Measurements from ENCODE around the gene MIS18A.
"Not testable (repeated sequence)": the region's sequence is repeated elsewhere in the genome, so short reads cannot be mapped to it uniquely, and the experiment has no call there.

MIS18A gene

GRCh38 chr21:32279377-32279680 is 480 bp upstream of the MIS18A start:
- Histone ChIP-seq H3K36me3 (ENCODE audit: control insufficient read depth, insufficient read depth, low read length) (peaks cover 6% of the 10 kb centered on the region; the same call in 1 of the 2 replicates), H3K9ac (ENCODE audit: low read length) (peak overlapping the region; percentile 30), H3K9me3 (ENCODE audit: control insufficient read depth, insufficient read depth, low read depth, low read length) (no peaks in the 10 kb centered on the region), H3K4me3 (ENCODE audit: low read depth, low read length) (peak overlapping the region; percentile 98), H3K4me1 (ENCODE audit: control insufficient read depth, insufficient read depth, low read length) (peaks cover 13% of the 10 kb centered on the region), H3K27me3 (ENCODE audit: control insufficient read depth, insufficient read depth, low read length) (no peaks in the 10 kb centered on the region), H3K27ac (ENCODE audit: low read depth, low read length) (no peak overlapping the region)

GRCh38 chr21:32278103-32278502 is 746 bp downstream of the MIS18A start:
- peaks cover 13% of the 10 kb centered on the region for H3K4me1 ChIP-seq (ENCODE audit: control insufficient read depth, insufficient read depth, low read length)
- no peaks in the 10 kb centered on the region for H3K27me3 ChIP-seq (ENCODE audit: control insufficient read depth, insufficient read depth, low read length)
- H3K4me3 ChIP-seq (ENCODE audit: low read depth, low read length): peak overlapping the region; percentile 98
- H3K27ac ChIP-seq (ENCODE audit: low read depth, low read length): no peak overlapping the region
- H3K9me3 ChIP-seq (ENCODE audit: control insufficient read depth, insufficient read depth, low read depth, low read length): no peaks in the 10 kb centered on the region
- H3K9ac ChIP-seq (ENCODE audit: low read length): peak overlapping the region; percentile 73
- H3K36me3 ChIP-seq (ENCODE audit: control insufficient read depth, insufficient read depth, low read length): peaks cover 14% of the 10 kb centered on the region

GRCh38 chr21:32276671-32277070 is 2.2 kb downstream of the MIS18A start:
- no peak overlapping the region for H3K27ac ChIP-seq (ENCODE audit: low read depth, low read length)
- no peak overlapping the region for H3K9ac ChIP-seq (ENCODE audit: low read length)
- no peak overlapping the region for H3K4me3 ChIP-seq (ENCODE audit: low read depth, low read length)
- H3K27me3 ChIP-seq (ENCODE audit: control insufficient read depth, insufficient read depth, low read length): no peaks in the 10 kb centered on the region
- H3K36me3 ChIP-seq (ENCODE audit: control insufficient read depth, insufficient read depth, low read length): peaks cover 26% of the 10 kb centered on the region
- no peaks in the 10 kb centered on the region for H3K9me3 ChIP-seq (ENCODE audit: control insufficient read depth, insufficient read depth, low read depth, low read length)
- H3K4me1 ChIP-seq (ENCODE audit: control insufficient read depth, insufficient read depth, low read length): peaks cover 13% of the 10 kb centered on the region

GRCh38 chr21:32270748-32271147 is 8.1 kb downstream of the MIS18A start:
- no peak overlapping the region for H3K4me3 ChIP-seq (ENCODE audit: low read depth, low read length)
- no peaks in the 10 kb centered on the region for H3K4me1 ChIP-seq (ENCODE audit: control insufficient read depth, insufficient read depth, low read length)
- no peaks in the 10 kb centered on the region for H3K27me3 ChIP-seq (ENCODE audit: control insufficient read depth, insufficient read depth, low read length)
- H3K9me3 ChIP-seq (ENCODE audit: control insufficient read depth, insufficient read depth, low read depth, low read length): no peaks in the 10 kb centered on the region
- H3K9ac ChIP-seq (ENCODE audit: low read length): no peak overlapping the region
- H3K36me3 ChIP-seq (ENCODE audit: control insufficient read depth, insufficient read depth, low read length): peaks cover 72% of the 10 kb centered on the region
- no peak overlapping the region for H3K27ac ChIP-seq (ENCODE audit: low read depth, low read length)

- H3K9me3 ChIP-seq (ENCODE audit: control insufficient read depth, insufficient read depth, low read depth, low read length); H3K9ac ChIP-seq (ENCODE audit: low read length); H3K27me3 ChIP-seq (ENCODE audit: control insufficient read depth, insufficient read depth, low read length); H3K4me1 ChIP-seq (ENCODE audit: control insufficient read depth, insufficient read depth, low read length); H3K27ac ChIP-seq (ENCODE audit: low read depth, low read length); H3K4me3 ChIP-seq (ENCODE audit: low read depth, low read length): not testable (repeated sequence)
- peaks cover 32% of the 10 kb centered on the region for H3K36me3 ChIP-seq (ENCODE audit: control insufficient read depth, insufficient read depth, low read length)
Measured at GRCh38 chr21:32265321-32265720, 13.5 kb downstream of the MIS18A start.

GRCh38 chr21:32261929-32262328 is 16.9 kb downstream of the MIS18A start:
- Histone ChIP-seq H3K9ac (ENCODE audit: low read length) (no peak overlapping the region), H3K9me3 (ENCODE audit: control insufficient read depth, insufficient read depth, low read depth, low read length) (no peaks in the 10 kb centered on the region), H3K27me3 (ENCODE audit: control insufficient read depth, insufficient read depth, low read length) (no peaks in the 10 kb centered on the region), H3K36me3 (ENCODE audit: control insufficient read depth, insufficient read depth, low read length) (peaks cover 4% of the 10 kb centered on the region), H3K4me1 (ENCODE audit: control insufficient read depth, insufficient read depth, low read length) (peaks cover 4% of the 10 kb centered on the region; the same call in 1 of the 2 replicates), H3K27ac (ENCODE audit: low read depth, low read length) (no peak overlapping the region), H3K4me3 (ENCODE audit: low read depth, low read length) (no peak overlapping the region)

- no peaks in the 10 kb centered on the region for H3K27me3 ChIP-seq (ENCODE audit: control insufficient read depth, insufficient read depth, low read length)
- H3K9me3 ChIP-seq (ENCODE audit: control insufficient read depth, insufficient read depth, low read depth, low read length): no peaks in the 10 kb centered on the region
- H3K4me1 ChIP-seq (ENCODE audit: control insufficient read depth, insufficient read depth, low read length): peaks cover 4% of the 10 kb centered on the region; the same call in 1 of the 2 replicates
- H3K4me3 ChIP-seq (ENCODE audit: low read depth, low read length): no peak overlapping the region
- H3K27ac ChIP-seq (ENCODE audit: low read depth, low read length): no peak overlapping the region
- no peak overlapping the region for H3K9ac ChIP-seq (ENCODE audit: low read length)
- H3K36me3 ChIP-seq (ENCODE audit: control insufficient read depth, insufficient read depth, low read length): no peaks in the 10 kb centered on the region
Measured at GRCh38 chr21:32260130-32260529, 18.7 kb downstream of the MIS18A start.

GRCh38 chr21:32258786-32259048 is 20.1 kb downstream of the MIS18A start:
- H3K9me3 ChIP-seq (ENCODE audit: control insufficient read depth, insufficient read depth, low read depth, low read length); H3K4me1 ChIP-seq (ENCODE audit: control insufficient read depth, insufficient read depth, low read length); H3K4me3 ChIP-seq (ENCODE audit: low read depth, low read length); H3K36me3 ChIP-seq (ENCODE audit: control insufficient read depth, insufficient read depth, low read length); H3K27ac ChIP-seq (ENCODE audit: low read depth, low read length); H3K9ac ChIP-seq (ENCODE audit: low read length); H3K27me3 ChIP-seq (ENCODE audit: control insufficient read depth, insufficient read depth, low read length): not testable (repeated sequence)

- no peak overlapping the region for H3K9ac ChIP-seq (ENCODE audit: low read length)
- H3K27me3 ChIP-seq (ENCODE audit: control insufficient read depth, insufficient read depth, low read length): no peaks in the 10 kb centered on the region
- no peaks in the 10 kb centered on the region for H3K9me3 ChIP-seq (ENCODE audit: control insufficient read depth, insufficient read depth, low read depth, low read length)
- H3K36me3 ChIP-seq (ENCODE audit: control insufficient read depth, insufficient read depth, low read length): no peaks in the 10 kb centered on the region
- no peak overlapping the region for H3K27ac ChIP-seq (ENCODE audit: low read depth, low read length)
- H3K4me1 ChIP-seq (ENCODE audit: control insufficient read depth, insufficient read depth, low read length): peaks cover 4% of the 10 kb centered on the region; the same call in 1 of the 2 replicates
- no peak overlapping the region for H3K4me3 ChIP-seq (ENCODE audit: low read depth, low read length)
Measured at GRCh38 chr21:32257962-32258785, 20.7 kb downstream of the MIS18A start.

- Histone ChIP-seq H3K36me3 (ENCODE audit: control insufficient read depth, insufficient read depth, low read length) (no peaks in the 10 kb centered on the region), H3K9me3 (ENCODE audit: control insufficient read depth, insufficient read depth, low read depth, low read length) (no peaks in the 10 kb centered on the region), H3K4me1 (ENCODE audit: control insufficient read depth, insufficient read depth, low read length) (peaks cover 4% of the 10 kb centered on the region; the same call in 1 of the 2 replicates), H3K27ac (ENCODE audit: low read depth, low read length) (no peak overlapping the region), H3K9ac (ENCODE audit: low read length) (no peak overlapping the region), H3K27me3 (ENCODE audit: control insufficient read depth, insufficient read depth, low read length) (no peaks in the 10 kb centered on the region), H3K4me3 (ENCODE audit: low read depth, low read length) (no peak overlapping the region)
Measured at GRCh38 chr21:32256873-32257620, 21.8 kb downstream of the MIS18A start.

GRCh38 chr21:32256251-32256650 is 22.6 kb downstream of the MIS18A start:
- no peaks in the 10 kb centered on the region for H3K9me3 ChIP-seq (ENCODE audit: control insufficient read depth, insufficient read depth, low read depth, low read length)
- no peaks in the 10 kb centered on the region for H3K27me3 ChIP-seq (ENCODE audit: control insufficient read depth, insufficient read depth, low read length)
- H3K4me3 ChIP-seq (ENCODE audit: low read depth, low read length): no peak overlapping the region
- peaks cover 4% of the 10 kb centered on the region; the same call in 1 of the 2 replicates for H3K4me1 ChIP-seq (ENCODE audit: control insufficient read depth, insufficient read depth, low read length)
- no peaks in the 10 kb centered on the region for H3K36me3 ChIP-seq (ENCODE audit: control insufficient read depth, insufficient read depth, low read length)
- no peak overlapping the region for H3K27ac ChIP-seq (ENCODE audit: low read depth, low read length)
- H3K9ac ChIP-seq (ENCODE audit: low read length): no peak overlapping the region
